ENCODE results near the gene TNFAIP8.

The TNFAIP8 gene

GRCh38 chr5:119321569-119322311 lies 34.1 kb upstream of the TNFAIP8 start:
- no peak overlapping the region for H3K4me3 Mint-ChIP-seq
- peak overlapping the region; percentile 77 for H3K27ac Mint-ChIP-seq
- H3K4me1 Mint-ChIP-seq (ENCODE audit: low read depth), result peaks cover 79% of the 10 kb centered on the region
- no peaks in the 10 kb centered on the region for H3K27me3 Mint-ChIP-seq
- H3K9me3 Mint-ChIP-seq, result no peaks in the 10 kb centered on the region
- intact Hi-C loops (cut with micrococcal nuclease), result loop anchor here (5.0 kb wide), 1 partner anchor 36 kb away; the partner anchor contains the start of gene TNFAIP8
- peaks cover 17% of the 10 kb centered on the region for H3K36me3 Mint-ChIP-seq (ENCODE audit: low read depth)

GRCh38 chr5:119322312-119322947 lies 33.4 kb upstream of the TNFAIP8 start:
- Mint-ChIP-seq H3K4me1 (ENCODE audit: low read depth) (peaks cover 82% of the 10 kb centered on the region), H3K4me3 (no peak overlapping the region), H3K9me3 (no peaks in the 10 kb centered on the region), H3K27ac (peak overlapping the region; percentile 77), H3K36me3 (ENCODE audit: low read depth) (peaks cover 17% of the 10 kb centered on the region), H3K27me3 (no peaks in the 10 kb centered on the region)
- intact Hi-C loops (cut with micrococcal nuclease), result loop anchor here (5.0 kb wide), 1 partner anchor 35 kb away; the partner anchor contains the start of gene TNFAIP8

- H3K9me3 Mint-ChIP-seq, result no peaks in the 10 kb centered on the region
- H3K36me3 Mint-ChIP-seq (ENCODE audit: low read depth), result peaks cover 17% of the 10 kb centered on the region
- H3K27me3 Mint-ChIP-seq, result no peaks in the 10 kb centered on the region
- peak overlapping the region; percentile 77 for H3K27ac Mint-ChIP-seq
- intact Hi-C loops (cut with micrococcal nuclease), result loop anchor here (5.0 kb wide), 1 partner anchor 34 kb away; the partner anchor contains the start of gene TNFAIP8
- no peak overlapping the region for H3K4me3 Mint-ChIP-seq
- peaks cover 80% of the 10 kb centered on the region for H3K4me1 Mint-ChIP-seq (ENCODE audit: low read depth)
Observed at GRCh38 chr5:119322948-119323537, 32.8 kb upstream of the TNFAIP8 start.

GRCh38 chr5:119323601-119324000 lies 32.2 kb upstream of the TNFAIP8 start:
- H3K36me3 Mint-ChIP-seq (ENCODE audit: low read depth), result peaks cover 22% of the 10 kb centered on the region
- H3K27me3 Mint-ChIP-seq, result no peaks in the 10 kb centered on the region
- intact Hi-C loops (cut with micrococcal nuclease), result loop anchor here (5.0 kb wide), 1 partner anchor 34 kb away; the partner anchor contains the start of gene TNFAIP8
- H3K9me3 Mint-ChIP-seq, result no peaks in the 10 kb centered on the region
- H3K27ac Mint-ChIP-seq, result peak overlapping the region; percentile 77
- H3K4me3 Mint-ChIP-seq, result no peak overlapping the region
- peaks cover 80% of the 10 kb centered on the region for H3K4me1 Mint-ChIP-seq (ENCODE audit: low read depth)

GRCh38 chr5:119324842-119325241 lies 31.0 kb upstream of the TNFAIP8 start:
- no peaks in the 10 kb centered on the region for H3K27me3 Mint-ChIP-seq
- H3K27ac Mint-ChIP-seq, result no peak overlapping the region
- H3K4me3 Mint-ChIP-seq, result no peak overlapping the region
- peaks cover 77% of the 10 kb centered on the region for H3K4me1 Mint-ChIP-seq (ENCODE audit: low read depth)
- intact Hi-C loops (cut with micrococcal nuclease), result loop anchor here (2.0 to 5.0 kb wide), 2 partner anchors 16 to 32 kb away; partner anchors contain the start of gene TNFAIP8
- H3K36me3 Mint-ChIP-seq (ENCODE audit: low read depth), result peaks cover 26% of the 10 kb centered on the region
- no peaks in the 10 kb centered on the region for H3K9me3 Mint-ChIP-seq

GRCh38 chr5:119327018-119327417 lies 28.8 kb upstream of the TNFAIP8 start:
- intact Hi-C loops (cut with micrococcal nuclease), result no loop called here

GRCh38 chr5:119328753-119329602 lies 26.8 kb upstream of the TNFAIP8 start:
- H3K27me3 Mint-ChIP-seq, result no peaks in the 10 kb centered on the region
- no peak overlapping the region for H3K4me3 Mint-ChIP-seq
- intact Hi-C loops (cut with micrococcal nuclease), result no loop called here
- peaks cover 79% of the 10 kb centered on the region for H3K4me1 Mint-ChIP-seq (ENCODE audit: low read depth)
- peak overlapping the region; percentile 3 for H3K27ac Mint-ChIP-seq
- peaks cover 20% of the 10 kb centered on the region for H3K36me3 Mint-ChIP-seq (ENCODE audit: low read depth)
- no peaks in the 10 kb centered on the region for H3K9me3 Mint-ChIP-seq

More at GRCh38 chr5:119327018-119327417, 28.8 kb upstream of the TNFAIP8 start:
- Mint-ChIP-seq H3K36me3 (ENCODE audit: low read depth) (peaks cover 23% of the 10 kb centered on the region), H3K4me1 (ENCODE audit: low read depth) (peaks cover 77% of the 10 kb centered on the region), H3K27ac (peak overlapping the region; percentile 56), H3K27me3 (no peaks in the 10 kb centered on the region), H3K4me3 (no peak overlapping the region), H3K9me3 (no peaks in the 10 kb centered on the region)

GRCh38 chr5:119329666-119330065 lies 26.2 kb upstream of the TNFAIP8 start:
- intact Hi-C loops (cut with micrococcal nuclease), result no loop called here
- no peak overlapping the region for H3K4me3 Mint-ChIP-seq
- H3K36me3 Mint-ChIP-seq (ENCODE audit: low read depth), result peaks cover 20% of the 10 kb centered on the region
- peaks cover 79% of the 10 kb centered on the region for H3K4me1 Mint-ChIP-seq (ENCODE audit: low read depth)
- H3K27ac Mint-ChIP-seq, result no peak overlapping the region
- no peaks in the 10 kb centered on the region for H3K9me3 Mint-ChIP-seq
- H3K27me3 Mint-ChIP-seq, result no peaks in the 10 kb centered on the region

- Mint-ChIP-seq H3K4me1 (ENCODE audit: low read depth) (peaks cover 85% of the 10 kb centered on the region), H3K4me3 (no peak overlapping the region), H3K27ac (peak overlapping the region; percentile 33), H3K9me3 (no peaks in the 10 kb centered on the region), H3K36me3 (ENCODE audit: low read depth) (peaks cover 20% of the 10 kb centered on the region), H3K27me3 (no peaks in the 10 kb centered on the region)
- intact Hi-C loops (cut with micrococcal nuclease), result no loop called here
Observed at GRCh38 chr5:119330367-119331183, 25.2 kb upstream of the TNFAIP8 start.

GRCh38 chr5:119331566-119332095 lies 24.2 kb upstream of the TNFAIP8 start:
- H3K9me3 Mint-ChIP-seq, result no peaks in the 10 kb centered on the region
- H3K36me3 Mint-ChIP-seq (ENCODE audit: low read depth), result peaks cover 20% of the 10 kb centered on the region
- H3K27me3 Mint-ChIP-seq, result no peaks in the 10 kb centered on the region
- no peak overlapping the region for H3K27ac Mint-ChIP-seq
- H3K4me1 Mint-ChIP-seq (ENCODE audit: low read depth), result peaks cover 82% of the 10 kb centered on the region
- H3K4me3 Mint-ChIP-seq, result no peak overlapping the region
- intact Hi-C loops (cut with micrococcal nuclease), result no loop called here

- Mint-ChIP-seq H3K4me3 (no peak overlapping the region), H3K4me1 (ENCODE audit: low read depth) (peaks cover 82% of the 10 kb centered on the region), H3K36me3 (ENCODE audit: low read depth) (peaks cover 20% of the 10 kb centered on the region), H3K27me3 (no peaks in the 10 kb centered on the region), H3K27ac (no peak overlapping the region), H3K9me3 (no peaks in the 10 kb centered on the region)
- intact Hi-C loops (cut with micrococcal nuclease), result no loop called here
Observed at GRCh38 chr5:119332208-119332607, 23.6 kb upstream of the TNFAIP8 start.

- Mint-ChIP-seq H3K9me3 (no peaks in the 10 kb centered on the region), H3K4me3 (no peak overlapping the region), H3K36me3 (ENCODE audit: low read depth) (peaks cover 23% of the 10 kb centered on the region), H3K27ac (no peak overlapping the region), H3K4me1 (ENCODE audit: low read depth) (peaks cover 84% of the 10 kb centered on the region), H3K27me3 (no peaks in the 10 kb centered on the region)
- intact Hi-C loops (cut with micrococcal nuclease), result no loop called here
Observed at GRCh38 chr5:119332978-119333401, 22.8 kb upstream of the TNFAIP8 start.
